ENCODE results near the gene CSKMT.

DNA sequence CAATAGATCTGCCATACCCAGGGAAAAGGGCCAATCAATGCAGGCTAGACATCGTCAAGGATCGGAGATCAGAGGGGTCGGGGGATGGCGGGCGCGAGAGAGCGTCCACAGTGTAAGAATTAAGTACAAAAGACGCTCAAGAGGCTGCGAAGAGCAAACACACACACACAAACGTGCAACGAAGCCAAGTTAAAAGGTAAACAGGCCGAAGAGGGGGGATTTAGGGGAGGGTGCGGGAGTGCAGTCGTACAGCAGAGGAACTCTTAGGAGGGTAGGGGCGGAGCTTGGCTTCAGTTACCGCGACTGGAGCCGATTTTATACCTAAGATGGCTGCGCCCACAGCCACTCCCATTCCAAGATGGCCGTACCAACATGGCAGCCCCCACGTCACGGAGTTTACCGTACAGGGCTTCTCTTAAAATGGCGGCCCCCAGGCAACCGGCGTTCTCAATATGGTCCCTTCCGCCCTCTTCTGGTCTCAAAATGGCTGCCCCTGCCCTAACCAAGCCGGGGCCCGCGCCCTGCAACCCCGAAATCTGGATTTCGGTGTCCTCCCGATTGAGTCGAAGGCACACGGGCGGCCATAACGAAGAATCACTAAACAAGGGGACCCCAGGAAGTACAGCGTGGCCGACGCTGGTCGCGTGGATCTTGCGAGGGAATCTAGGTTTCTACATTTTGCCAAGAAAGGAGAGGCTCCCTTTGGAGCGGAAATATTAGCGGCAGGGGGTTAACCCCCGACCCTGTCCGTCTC lies 44.3 kb downstream of the CSKMT start:
- TF ChIP-seq POLR2A (IDR thresholded peaks at IDR 0.05) = peak in 3 of 4 donors; percentile 6 to 76 (median 33)
- TF ChIP-seq, protein P1, sequence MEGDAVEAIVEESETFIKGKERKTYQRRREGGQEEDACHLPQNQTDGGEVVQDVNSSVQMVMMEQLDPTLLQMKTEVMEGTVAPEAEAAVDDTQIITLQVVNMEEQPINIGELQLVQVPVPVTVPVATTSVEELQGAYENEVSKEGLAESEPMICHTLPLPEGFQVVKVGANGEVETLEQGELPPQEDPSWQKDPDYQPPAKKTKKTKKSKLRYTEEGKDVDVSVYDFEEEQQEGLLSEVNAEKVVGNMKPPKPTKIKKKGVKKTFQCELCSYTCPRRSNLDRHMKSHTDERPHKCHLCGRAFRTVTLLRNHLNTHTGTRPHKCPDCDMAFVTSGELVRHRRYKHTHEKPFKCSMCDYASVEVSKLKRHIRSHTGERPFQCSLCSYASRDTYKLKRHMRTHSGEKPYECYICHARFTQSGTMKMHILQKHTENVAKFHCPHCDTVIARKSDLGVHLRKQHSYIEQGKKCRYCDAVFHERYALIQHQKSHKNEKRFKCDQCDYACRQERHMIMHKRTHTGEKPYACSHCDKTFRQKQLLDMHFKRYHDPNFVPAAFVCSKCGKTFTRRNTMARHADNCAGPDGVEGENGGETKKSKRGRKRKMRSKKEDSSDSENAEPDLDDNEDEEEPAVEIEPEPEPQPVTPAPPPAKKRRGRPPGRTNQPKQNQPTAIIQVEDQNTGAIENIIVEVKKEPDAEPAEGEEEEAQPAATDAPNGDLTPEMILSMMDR (IDR thresholded peaks at IDR 0.05) = peak in 1 of 6 experiments; percentile 16

All from esophagus squamous epithelium (tissue), 4 donors.